ENCODE data around the gene SP140.
"Not testable (repeated sequence)": the region's sequence is repeated elsewhere in the genome, so short reads cannot be mapped to it uniquely, and the experiment has no call there.

Gene SP140

GRCh38 chr2:230250231-230250630 lies 24.7 kb downstream of the SP140 start:
- no peaks in the 10 kb centered on the region for H3K27me3 Mint-ChIP-seq
- H3K4me3 Mint-ChIP-seq = no peak overlapping the region
- H3K9me3 Mint-ChIP-seq = no peaks in the 10 kb centered on the region
- no peak for DNase-seq
- H3K4me1 Mint-ChIP-seq = no peaks in the 10 kb centered on the region
- no peak overlapping the region for H3K27ac Mint-ChIP-seq
- ATAC-seq = no peak

- H3K9me3 Mint-ChIP-seq = peaks cover 0 to 8% of the 10 kb centered on the region in 2 donors
- ATAC-seq = peak; percentile 88
- no peak overlapping the region for H3K4me3 Mint-ChIP-seq
Observed at GRCh38 chr2:230254152-230254881, 28.8 kb downstream of the SP140 start.

GRCh38 chr2:230256733-230257332 lies 31.3 kb downstream of the SP140 start:
- peaks cover 44% of the 10 kb centered on the region for H3K4me1 Mint-ChIP-seq
- peak; percentile 78 for ATAC-seq
- DNase-seq = peak; percentile 28 to 35
- H3K27me3 Mint-ChIP-seq = no peaks in the 10 kb centered on the region
- peaks cover 20 to 26% of the 10 kb centered on the region in 2 donors for H3K9me3 Mint-ChIP-seq
- H3K27ac Mint-ChIP-seq = peak overlapping the region; percentile 89 to 96
- H3K4me3 Mint-ChIP-seq = peak overlapping the region; percentile 17 to 62

More at GRCh38 chr2:230254152-230254881, 28.8 kb downstream of the SP140 start:
- peaks cover 23% of the 10 kb centered on the region for H3K4me1 Mint-ChIP-seq
- H3K27ac Mint-ChIP-seq = no peak overlapping the region
- peak; percentile 16 to 65 for DNase-seq
- H3K27me3 Mint-ChIP-seq = no peaks in the 10 kb centered on the region

- Mint-ChIP-seq H3K27ac (no peak overlapping the region), H3K9me3 (peaks cover 22 to 35% of the 10 kb centered on the region in 2 donors), H3K4me3 (no peak overlapping the region), H3K27me3 (no peaks in the 10 kb centered on the region), H3K4me1 (peaks cover 60% of the 10 kb centered on the region)
- ATAC-seq (no peak), DNase-seq (no peak)
Observed at GRCh38 chr2:230258483-230258882, 32.9 kb downstream of the SP140 start.

- Mint-ChIP-seq H3K9me3 (peaks cover 36 to 40% of the 10 kb centered on the region in 2 donors), H3K4me3 (peak overlapping the region; percentile 44 to 72), H3K27ac (peak overlapping the region in 1 of 2 donors; percentile 85), H3K4me1 (peaks cover 76% of the 10 kb centered on the region), H3K27me3 (no peaks in the 10 kb centered on the region)
- DNase-seq (no peak), ATAC-seq (peak; percentile 90)
Observed at GRCh38 chr2:230262246-230262645, 36.7 kb downstream of the SP140 start.

- ATAC-seq, H3K27me3 Mint-ChIP-seq, DNase-seq, H3K4me3 Mint-ChIP-seq: not testable (repeated sequence)
- H3K27ac Mint-ChIP-seq = peak overlapping the region in 1 of 2 donors; percentile 68
- peaks cover 83% of the 10 kb centered on the region for H3K4me1 Mint-ChIP-seq
- H3K9me3 Mint-ChIP-seq = peaks cover 35 to 37% of the 10 kb centered on the region in 2 donors
Observed at GRCh38 chr2:230264945-230265344, 39.4 kb downstream of the SP140 start.

GRCh38 chr2:230266638-230267037 lies 41.1 kb downstream of the SP140 start:
- peaks cover 30 to 34% of the 10 kb centered on the region in 2 donors for H3K9me3 Mint-ChIP-seq
- no peak overlapping the region for H3K27ac Mint-ChIP-seq
- H3K4me3 Mint-ChIP-seq = no peak overlapping the region
- DNase-seq (no peak), ATAC-seq (no peak)
- peaks cover 69% of the 10 kb centered on the region for H3K4me1 Mint-ChIP-seq
- H3K27me3 Mint-ChIP-seq = no peaks in the 10 kb centered on the region

- no peak overlapping the region for H3K4me3 Mint-ChIP-seq
- H3K27ac Mint-ChIP-seq = peak overlapping the region in 1 of 2 donors; percentile 15
- no peak for DNase-seq
Observed at GRCh38 chr2:230267059-230267458, 41.5 kb downstream of the SP140 start.

GRCh38 chr2:230267556-230267955 lies 42.0 kb downstream of the SP140 start:
- DNase-seq = no peak
- Mint-ChIP-seq H3K9me3 (peaks cover 28 to 37% of the 10 kb centered on the region in 2 donors), H3K27ac (peak overlapping the region in 1 of 2 donors; percentile 28), H3K4me1 (peaks cover 60% of the 10 kb centered on the region), H3K27me3 (no peaks in the 10 kb centered on the region), H3K4me3 (no peak overlapping the region)
- ATAC-seq = peak; percentile 76

More at GRCh38 chr2:230267059-230267458, 41.5 kb downstream of the SP140 start:
- no peak for ATAC-seq
- Mint-ChIP-seq H3K9me3 (peaks cover 32 to 33% of the 10 kb centered on the region in 2 donors), H3K27me3 (no peaks in the 10 kb centered on the region), H3K4me1 (peaks cover 65% of the 10 kb centered on the region)

GRCh38 chr2:230268606-230269243 lies 43.2 kb downstream of the SP140 start:
- peak overlapping the region; percentile 22 to 57 for H3K27ac Mint-ChIP-seq
- no peak for DNase-seq

GRCh38 chr2:230269715-230270114 lies 44.2 kb downstream of the SP140 start:
- Mint-ChIP-seq H3K27ac (peak overlapping the region in 1 of 2 donors; percentile 36), H3K4me1 (peaks cover 38% of the 10 kb centered on the region), H3K4me3 (peak overlapping the region; percentile 4 to 62), H3K9me3 (peaks cover 19 to 25% of the 10 kb centered on the region in 2 donors), H3K27me3 (no peaks in the 10 kb centered on the region)
- DNase-seq (peak in 1 of 2 donors; percentile 25), ATAC-seq (peak; percentile 76)

More at GRCh38 chr2:230268606-230269243, 43.2 kb downstream of the SP140 start:
- Mint-ChIP-seq H3K4me1 (peaks cover 48% of the 10 kb centered on the region), H3K9me3 (peaks cover 27 to 35% of the 10 kb centered on the region in 2 donors), H3K27me3 (no peaks in the 10 kb centered on the region), H3K4me3 (peak overlapping the region; percentile 44 to 62)
- peak; percentile 75 for ATAC-seq

- no peak for DNase-seq
- no peak overlapping the region for H3K4me3 Mint-ChIP-seq
- no peaks in the 10 kb centered on the region for H3K27me3 Mint-ChIP-seq
- peaks cover 11% of the 10 kb centered on the region for H3K4me1 Mint-ChIP-seq
- no peak for ATAC-seq
- H3K9me3 Mint-ChIP-seq = peaks cover 6 to 15% of the 10 kb centered on the region in 2 donors
- H3K27ac Mint-ChIP-seq = no peak overlapping the region
Observed at GRCh38 chr2:230282936-230283335, 57.4 kb downstream of the SP140 start.

- Mint-ChIP-seq H3K4me1 (peaks cover 26% of the 10 kb centered on the region), H3K9me3 (peaks cover 7 to 9% of the 10 kb centered on the region in 2 donors), H3K4me3 (no peak overlapping the region), H3K27me3 (no peaks in the 10 kb centered on the region), H3K27ac (no peak overlapping the region)
- ATAC-seq (no peak), DNase-seq (no peak)
Observed at GRCh38 chr2:230286048-230286447, 60.5 kb downstream of the SP140 start.

- not testable (repeated sequence) for DNase-seq, H3K9me3 Mint-ChIP-seq, H3K4me3 Mint-ChIP-seq
Observed at GRCh38 chr2:230289311-230289710, 63.8 kb downstream of the SP140 start.

GRCh38 chr2:230295192-230295591 lies 69.7 kb downstream of the SP140 start:
- ATAC-seq = no peak
- no peak for DNase-seq
- H3K4me1 Mint-ChIP-seq = peaks cover 10% of the 10 kb centered on the region
- H3K27me3 Mint-ChIP-seq = no peaks in the 10 kb centered on the region
- peaks cover 5 to 21% of the 10 kb centered on the region in 2 donors for H3K9me3 Mint-ChIP-seq
- H3K27ac Mint-ChIP-seq = no peak overlapping the region
- no peak overlapping the region for H3K4me3 Mint-ChIP-seq

More at GRCh38 chr2:230289311-230289710, 63.8 kb downstream of the SP140 start:
- peaks cover 26% of the 10 kb centered on the region for H3K4me1 Mint-ChIP-seq
- ATAC-seq, H3K27me3 Mint-ChIP-seq, H3K27ac Mint-ChIP-seq: not testable (repeated sequence)

Data from stimulated activated naive CD8-positive, alpha-beta T cell treated with anti-CD3 and anti-CD28 coated beads, Interleukin-15, amount 100 ng/mL, for 72 hours (primary cell).